SIG-M5 treated with dmso at 0.1 percent for 504 hours (cell line): ENCODE results near the gene CLIC5.

Experiments used
- DNase-seq: peaks from one replicate; lab custom pipeline; 2025; ENCODE audit not compliant: unreplicated experiment; lab: John Stamatoyannopoulos, UW

CLIC5 gene

GRCh38 chr6:45900808-45901752, 114.6 kb downstream of the CLIC5 start:
- no peak for DNase-seq

- no peak for DNase-seq
These were observed 116.0 kb downstream of the CLIC5 start for GRCh38 chr6:45899683-45899946.

GRCh38 chr6:45898941-45899682, 116.5 kb downstream of the CLIC5 start:
- DNase-seq = no peak

GRCh38 chr6:45896783-45897441, 118.7 kb downstream of the CLIC5 start:
- DNase-seq = no peak

GRCh38 chr6:45895569-45895968, 120.1 kb downstream of the CLIC5 start:
- DNase-seq = no peak

- no peak for DNase-seq
These were observed 122.9 kb downstream of the CLIC5 start for GRCh38 chr6:45892696-45893245.

- DNase-seq = no peak
These were observed 123.5 kb downstream of the CLIC5 start for GRCh38 chr6:45892196-45892595.

- no peak for DNase-seq
These were observed 128.9 kb downstream of the CLIC5 start for GRCh38 chr6:45886776-45887175.

GRCh38 chr6:45884336-45884735, 131.3 kb downstream of the CLIC5 start:
- no peak for DNase-seq

GRCh38 chr6:45882671-45883070, 133.0 kb downstream of the CLIC5 start:
- no peak for DNase-seq

- no peak for DNase-seq
These were observed 133.8 kb downstream of the CLIC5 start for GRCh38 chr6:45881705-45882467.

- DNase-seq = no peak
These were observed 135.0 kb downstream of the CLIC5 start for GRCh38 chr6:45880676-45881075.

- peak; percentile 7 for DNase-seq
These were observed 135.5 kb downstream of the CLIC5 start for GRCh38 chr6:45880159-45880558.

- no peak for DNase-seq
These were observed 137.6 kb downstream of the CLIC5 start for GRCh38 chr6:45877970-45878590.

- DNase-seq = no peak
These were observed 142.8 kb downstream of the CLIC5 start for GRCh38 chr6:45872827-45873365.

- no peak for DNase-seq
These were observed 145.1 kb downstream of the CLIC5 start for GRCh38 chr6:45870531-45870930.

GRCh38 chr6:45864651-45865050, 151.0 kb downstream of the CLIC5 start:
- no peak for DNase-seq

- DNase-seq = no peak
These were observed 157.0 kb downstream of the CLIC5 start for GRCh38 chr6:45858691-45859090.

GRCh38 chr6:45857827-45858226, 157.8 kb downstream of the CLIC5 start:
- no peak for DNase-seq
